Activated CD4-positive, alpha-beta T cell treated with anti-CD3 and anti-CD28 coated beads for 4 hours (primary cell): ENCODE results near the gene ITGB1.
"Not testable (repeated sequence)": the region's sequence is repeated elsewhere in the genome, so short reads cannot be mapped to it uniquely, and the experiment has no call there.

ENCODE experiments used
- DNase-seq, 2 donors: peaks; one replicate each; pipeline ENCODE4 v3.0.0-alpha.2; 2020

The ITGB1 gene

DNA sequence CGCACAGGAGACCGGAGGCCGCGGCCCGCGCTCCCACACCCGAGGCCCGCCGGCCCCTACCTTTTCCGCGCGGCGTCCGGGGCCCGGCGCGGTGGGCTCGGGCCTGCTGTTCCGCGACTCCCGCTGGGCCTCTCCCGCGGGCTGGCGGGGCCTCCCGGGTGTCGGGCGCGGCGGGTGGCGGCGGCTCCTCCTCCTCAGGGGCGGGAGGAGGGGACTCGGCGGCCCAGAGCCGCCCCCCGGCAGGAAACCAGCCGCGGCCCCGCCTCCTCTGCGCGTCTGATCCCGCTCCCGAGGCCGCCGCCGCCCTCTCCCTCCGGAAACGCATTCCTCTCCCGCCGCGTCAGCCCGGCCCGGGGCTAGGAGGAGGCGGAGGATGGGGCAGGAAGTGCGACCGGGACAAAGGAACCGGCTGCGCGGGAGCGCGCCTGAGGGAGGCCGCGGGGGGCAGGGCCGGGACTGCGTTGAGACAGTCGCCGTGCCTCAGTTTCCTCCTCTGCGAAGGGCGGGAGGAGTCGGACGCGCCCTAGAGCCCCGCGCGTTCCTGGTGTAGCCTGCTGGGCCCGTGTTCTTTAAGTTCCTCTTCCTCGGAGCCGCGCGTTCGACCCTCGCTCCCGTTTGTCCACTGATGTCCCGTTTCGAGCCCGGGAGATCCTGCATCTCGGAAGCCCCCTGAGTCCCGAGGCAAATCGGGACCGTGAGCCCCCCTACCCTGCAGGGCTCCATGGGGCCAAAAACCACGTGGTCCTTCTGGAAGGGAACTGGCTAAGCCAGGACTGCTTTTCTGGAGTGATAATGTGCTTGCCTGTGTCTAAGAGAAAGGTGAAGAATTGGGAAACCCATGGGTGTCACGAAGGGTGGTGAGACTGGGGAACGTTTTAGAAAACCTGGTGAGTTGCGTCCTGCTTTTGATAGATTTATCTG, at the start of gene ITGB1:
ITGB1 (minus strand) TSS at position 146 of the 921 bp plus-strand sequence. CDS start 22,672 bp downstream, outside the sequence.
- peak; percentile 78 to 85 for DNase-seq

DNA sequence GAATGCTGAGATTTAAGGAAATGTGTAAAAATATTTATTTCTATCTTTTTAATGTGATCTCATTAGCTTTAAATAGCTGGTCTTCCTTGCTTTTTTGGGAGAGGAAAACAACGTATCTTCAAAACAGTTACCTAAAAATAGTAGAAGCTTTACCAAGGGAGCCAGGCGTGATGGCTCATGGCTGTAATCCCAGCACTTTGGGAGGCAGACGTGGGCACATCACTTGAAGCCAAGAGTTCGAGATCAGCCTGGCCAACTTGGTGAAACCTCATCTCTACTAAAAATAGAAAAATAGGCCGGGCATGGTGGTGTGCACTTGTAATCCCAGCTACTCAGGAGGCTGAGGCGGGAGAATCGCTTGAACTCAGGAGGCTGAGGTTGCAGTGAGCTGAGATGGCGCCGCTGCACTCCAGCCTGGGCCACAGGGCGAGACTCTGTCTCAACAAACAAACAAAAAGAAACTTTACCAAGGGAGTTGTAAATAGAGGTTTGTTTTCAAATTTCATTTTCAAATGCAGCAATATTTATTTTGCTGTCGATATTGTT, 48.4 kb upstream of the ITGB1 start:
- DNase-seq, result no peak

DNA sequence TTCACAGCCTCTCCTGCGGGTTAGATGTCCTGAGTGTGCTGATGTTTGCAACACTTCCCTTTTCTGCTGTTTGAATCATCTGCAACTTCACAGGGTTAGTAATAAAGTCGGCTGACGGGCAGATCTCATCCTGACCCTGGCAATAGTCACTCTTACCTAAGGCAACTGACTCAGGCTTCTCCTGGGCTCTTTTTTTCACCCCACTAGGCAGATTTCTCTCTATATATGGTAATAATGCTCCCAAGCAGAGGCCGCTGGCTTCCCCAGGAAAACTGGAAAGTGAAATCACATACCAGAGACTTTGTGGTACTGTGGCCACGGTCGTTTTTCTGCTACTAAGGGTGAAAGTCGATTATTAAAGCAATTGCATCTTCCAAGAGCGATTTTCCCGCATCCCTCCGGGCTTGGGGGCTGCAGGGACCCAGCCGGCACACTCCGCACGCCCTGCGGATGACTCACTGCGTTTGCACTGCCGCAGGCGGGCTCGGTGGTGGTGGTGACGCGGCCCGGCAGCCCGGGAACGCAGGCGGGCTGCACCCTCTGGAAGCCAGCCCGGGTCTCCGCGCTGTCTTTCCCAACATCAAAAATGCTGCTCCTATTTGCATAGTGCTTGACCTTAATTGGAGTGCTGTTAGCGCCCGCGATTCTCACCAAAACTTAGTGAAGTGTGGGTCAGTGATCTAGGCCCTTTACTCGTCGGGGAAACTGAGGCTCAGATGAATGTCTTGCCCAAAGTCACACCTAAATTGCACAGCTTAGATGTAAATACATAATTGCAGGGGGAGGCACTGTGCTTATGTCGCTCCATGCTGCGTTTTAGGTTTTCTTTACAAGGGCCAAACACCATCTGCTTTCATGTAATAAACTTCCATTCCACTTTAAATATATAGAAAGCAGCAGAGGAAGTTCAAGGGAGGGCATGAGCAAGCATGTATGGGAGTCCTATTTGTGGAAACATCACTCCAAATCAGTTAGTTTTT, 47.6 kb upstream of the ITGB1 start:
- DNase-seq, result peak; percentile 44 to 54

DNA sequence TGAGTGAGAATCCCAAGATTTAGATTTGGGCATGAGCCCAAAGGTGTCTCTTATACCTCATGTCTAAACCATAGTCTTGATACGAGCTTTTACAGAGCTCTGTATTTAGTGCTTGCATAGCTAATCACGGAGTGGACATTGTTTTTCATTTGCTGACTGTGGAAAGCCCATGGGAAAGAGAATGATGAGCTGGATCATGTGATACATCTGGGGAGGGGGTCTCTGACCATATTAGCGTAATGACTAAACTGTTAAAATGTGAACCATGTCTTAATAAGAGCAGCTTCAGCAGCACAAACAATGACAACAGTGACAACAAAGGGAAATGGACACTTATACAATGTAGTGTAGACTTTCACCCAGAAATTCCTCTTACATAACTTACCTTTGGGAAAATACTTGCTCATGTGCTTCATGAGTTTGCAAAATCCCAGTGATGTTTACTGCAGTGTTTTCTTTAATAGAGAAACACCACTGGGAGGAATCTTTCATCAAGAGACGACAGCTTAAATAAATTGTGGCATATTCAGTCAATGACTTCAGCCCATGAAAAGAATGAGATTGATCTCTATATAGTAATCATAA, 44.0 kb upstream of the ITGB1 start:
- DNase-seq, result no peak

DNA sequence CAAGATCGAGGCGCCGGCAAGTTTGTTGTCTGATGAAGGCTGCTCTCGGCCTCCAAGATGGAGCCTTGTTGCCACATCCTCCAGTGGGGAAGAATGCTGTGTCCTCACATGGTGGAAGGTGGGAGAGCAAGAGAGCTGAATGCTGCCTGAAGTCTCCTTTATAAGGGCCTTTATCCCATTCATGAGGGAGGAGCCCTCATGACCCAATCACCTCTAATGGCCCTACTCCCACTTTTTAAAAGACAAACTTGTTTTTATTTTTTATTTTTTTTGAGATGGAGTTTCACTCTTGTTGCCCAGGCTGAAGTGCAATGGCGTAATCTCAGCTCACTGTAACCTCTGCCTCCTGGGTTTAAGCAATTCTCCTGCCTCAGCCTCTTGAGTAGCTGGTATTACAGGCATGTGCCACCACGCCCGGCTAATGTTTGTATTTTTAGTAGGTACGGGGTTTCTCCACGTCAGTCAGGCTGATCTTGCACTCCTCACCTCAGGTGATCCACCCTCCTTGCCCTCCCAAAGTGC, 40.1 kb upstream of the ITGB1 start:
- not testable (repeated sequence) for DNase-seq

DNA sequence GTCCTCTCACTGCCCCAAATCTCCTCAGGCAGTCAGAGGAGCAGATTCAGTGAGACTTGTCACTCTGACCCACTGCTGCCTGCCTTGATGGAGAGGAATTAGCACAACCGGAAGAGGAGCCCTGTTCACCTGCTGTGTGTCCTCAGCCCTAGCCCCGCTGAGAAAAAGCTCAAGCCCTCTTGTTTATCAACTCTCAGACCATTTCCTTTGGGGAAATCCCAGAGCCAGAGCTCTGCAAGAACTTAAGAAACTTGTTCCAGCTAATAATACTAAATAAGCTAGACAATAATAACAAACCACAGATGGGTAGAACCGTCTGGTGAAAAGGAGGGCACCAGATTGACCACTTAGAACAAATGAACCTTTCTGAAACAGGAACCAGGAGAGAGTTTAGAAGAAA, 37.7 kb upstream of the ITGB1 start:
- DNase-seq, result no peak

DNA sequence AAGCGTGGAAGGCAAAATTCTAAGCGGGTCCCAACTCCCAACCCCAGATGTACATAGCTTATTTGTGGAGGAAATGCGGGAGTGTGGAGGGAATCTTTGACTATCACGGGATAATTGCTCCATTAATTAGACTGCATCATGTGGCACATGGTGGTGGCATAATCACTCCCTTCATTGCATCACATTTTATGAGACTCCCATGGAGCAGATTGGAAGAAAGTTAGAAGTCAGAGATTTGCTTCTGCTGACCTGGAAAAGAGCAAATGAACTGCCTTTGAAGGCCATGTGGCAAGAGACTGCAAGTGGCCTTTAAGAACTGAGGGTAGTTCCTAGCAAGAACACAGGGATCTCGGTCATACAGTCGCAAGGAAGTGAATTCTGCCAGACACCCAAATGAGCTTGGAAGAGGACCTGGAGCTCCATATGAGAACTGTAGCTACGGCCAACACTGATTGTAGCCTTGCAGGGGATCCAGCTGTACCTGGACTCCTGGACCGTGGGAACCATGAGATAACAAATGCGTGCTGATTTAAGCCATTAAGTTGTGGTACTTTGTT, 37.1 kb upstream of the ITGB1 start:
- no peak for DNase-seq

DNA sequence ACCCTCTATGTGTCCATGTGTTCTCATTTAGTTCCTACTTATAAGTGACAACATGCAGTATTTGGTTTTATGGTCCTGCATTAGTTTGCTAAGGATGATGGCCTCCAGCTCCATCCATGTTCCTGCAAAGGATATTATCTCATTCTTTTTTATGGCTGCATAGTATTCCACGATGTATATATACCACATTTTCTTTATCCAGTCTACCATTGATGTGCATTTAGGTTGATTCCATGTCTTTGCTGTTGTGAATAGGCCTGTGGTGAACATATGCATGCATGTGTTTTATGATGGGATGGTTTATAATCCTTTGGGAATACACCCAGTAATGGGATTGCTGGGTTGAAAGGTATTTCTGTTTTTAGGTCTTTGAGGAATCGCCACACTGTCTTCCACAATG, 36.6 kb upstream of the ITGB1 start:
- DNase-seq, result not testable (repeated sequence)

DNA sequence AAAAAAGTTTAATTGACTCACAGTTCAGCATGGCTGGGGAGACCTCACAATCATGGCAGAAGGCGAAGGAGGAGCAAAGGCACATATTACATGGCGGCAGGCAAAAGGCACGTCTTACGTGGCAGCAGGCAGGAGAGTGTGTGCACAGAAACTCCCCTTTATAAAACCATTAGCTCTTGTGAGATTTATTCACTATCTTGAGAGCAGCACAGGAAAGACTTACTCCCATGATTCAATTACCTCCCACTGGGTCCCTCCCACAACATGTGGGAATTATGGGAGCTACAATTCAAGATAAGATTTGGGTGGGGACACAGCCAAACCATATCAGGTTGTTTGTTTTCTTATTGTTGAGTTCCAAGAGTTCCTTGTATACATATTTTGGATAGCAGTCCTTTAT, 34.3 kb upstream of the ITGB1 start:
- DNase-seq, result not testable (repeated sequence)

DNA sequence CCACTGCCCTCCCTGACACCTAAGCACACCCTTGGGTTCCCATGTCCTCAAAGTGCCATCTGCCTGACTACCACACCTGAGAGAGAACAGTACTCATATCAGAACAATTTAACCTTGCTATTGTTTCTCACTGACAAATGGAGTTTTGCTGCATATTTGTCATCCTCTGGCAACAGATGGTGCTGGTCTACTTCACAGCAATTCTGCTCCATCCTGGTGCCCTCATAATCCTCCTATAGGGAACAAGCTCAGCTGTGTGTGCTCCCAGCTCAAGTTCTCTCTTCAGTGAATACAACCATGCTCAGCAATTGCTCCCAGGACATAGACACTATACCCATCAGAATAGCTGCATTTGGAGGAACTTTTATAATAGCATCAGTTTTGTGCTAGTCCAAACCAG, 32.8 kb upstream of the ITGB1 start:
- no peak for DNase-seq

DNA sequence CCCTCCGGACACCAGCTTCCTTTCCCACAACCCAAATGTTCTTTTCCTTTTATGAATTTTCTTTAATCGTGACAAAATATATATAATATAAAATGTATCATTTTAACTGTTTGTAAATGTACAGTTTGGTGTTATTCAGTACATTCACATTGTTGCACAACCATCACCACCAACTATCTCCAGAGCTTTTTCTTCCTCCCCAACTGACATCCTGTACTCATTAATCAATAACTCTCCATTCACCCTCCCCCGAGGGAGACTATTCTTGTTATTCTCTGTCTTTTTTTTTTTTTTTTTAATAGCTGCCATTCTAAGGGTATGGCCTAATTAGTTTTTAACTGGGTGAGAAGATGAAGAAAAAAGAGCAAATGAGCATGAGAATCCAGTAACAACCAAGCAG, 30.6 kb upstream of the ITGB1 start:
- no peak for DNase-seq

DNA sequence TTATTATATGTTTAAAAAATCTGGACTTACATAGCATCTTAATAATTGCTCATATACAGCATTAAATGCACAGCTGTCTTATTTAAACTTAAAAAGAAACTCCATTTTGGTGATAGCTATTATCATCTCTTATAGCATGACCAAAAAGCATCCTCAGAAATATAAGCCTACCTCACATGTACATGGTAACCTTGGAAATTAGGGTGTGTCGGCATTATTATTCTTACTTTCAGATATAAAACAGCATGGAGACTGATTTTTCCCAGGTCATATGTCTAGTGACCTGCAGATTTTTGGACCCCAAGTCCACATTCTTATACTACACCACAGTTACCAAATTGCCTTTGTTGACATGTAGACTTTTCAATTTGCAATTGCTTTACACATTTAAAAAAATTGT, 29.1 kb upstream of the ITGB1 start:
- no peak for DNase-seq

DNA sequence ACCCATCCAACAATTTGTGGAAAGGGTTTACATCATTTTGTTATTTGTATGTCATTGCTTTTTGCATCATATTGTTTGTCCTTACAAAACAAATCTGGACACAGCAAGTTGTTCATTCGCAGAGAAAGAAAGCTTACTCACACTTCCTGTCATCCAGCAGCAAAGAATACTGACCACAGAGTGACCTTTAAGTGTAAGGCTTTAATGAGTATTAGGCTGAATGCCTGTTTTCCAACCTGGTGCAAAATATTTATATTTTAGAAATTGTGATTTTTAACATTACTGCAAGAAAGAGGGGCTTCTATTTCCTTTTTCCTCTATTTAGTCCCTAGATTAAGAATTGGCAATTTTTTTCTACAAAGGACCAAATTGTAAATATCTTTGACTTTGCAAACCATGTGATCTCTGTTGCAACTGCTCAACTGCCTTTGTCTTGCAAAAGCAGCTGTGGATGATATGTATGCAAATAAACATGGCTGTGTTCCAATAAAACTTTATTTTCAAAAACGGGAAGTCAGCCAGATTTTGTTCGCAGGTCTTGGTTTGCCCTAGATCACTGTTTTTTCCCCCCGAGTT, 27.8 kb upstream of the ITGB1 start:
- DNase-seq, result no peak

DNA sequence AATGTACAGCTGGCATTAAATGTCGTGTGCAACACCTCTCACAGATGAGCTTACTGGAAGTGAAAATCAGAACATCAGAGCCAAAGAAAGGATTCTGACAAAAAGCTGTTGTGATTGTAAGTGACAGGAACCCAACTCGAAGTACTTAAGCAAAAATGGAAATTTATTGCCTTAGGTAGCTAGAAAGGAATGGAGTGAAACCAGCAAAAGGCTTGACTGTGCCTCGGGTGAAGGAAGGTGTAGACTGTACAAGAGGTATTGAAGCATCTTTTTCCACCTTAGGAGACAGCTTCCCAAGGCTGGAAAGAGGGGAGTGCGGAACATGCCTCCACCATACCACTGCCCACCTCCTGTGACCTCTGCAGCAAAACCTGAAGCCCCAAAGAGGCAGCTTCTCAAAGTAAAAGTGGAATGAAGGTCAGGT, 27.3 kb upstream of the ITGB1 start:
- no peak for DNase-seq

DNA sequence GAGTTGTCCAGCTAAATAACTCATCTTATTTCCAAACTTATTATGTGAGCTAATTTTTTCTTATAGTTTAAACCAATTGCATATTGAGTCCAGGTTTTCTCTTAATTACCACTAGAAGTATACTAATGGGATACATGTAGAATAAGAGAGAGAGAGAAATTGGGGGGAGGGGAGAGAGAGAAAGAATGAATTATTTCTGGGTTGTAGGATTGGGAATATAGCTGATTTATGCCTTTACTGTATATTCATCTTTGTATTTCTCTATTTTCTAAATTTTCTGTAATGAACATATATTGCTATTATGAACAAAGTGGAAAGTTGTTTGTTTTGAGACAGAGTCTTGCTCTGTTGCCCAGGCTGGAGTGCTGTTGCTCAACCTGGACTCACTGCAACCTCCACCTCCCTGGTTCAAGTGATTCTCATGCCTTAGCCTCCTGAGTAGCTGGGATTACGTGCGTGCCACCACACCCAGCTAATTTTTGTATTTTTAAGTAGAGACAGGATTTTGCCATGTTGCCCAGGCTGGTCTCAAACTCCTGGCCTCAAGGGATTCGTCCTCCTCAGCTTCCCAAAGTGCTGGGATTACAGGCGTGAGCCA, 26.1 kb upstream of the ITGB1 start:
- no peak for DNase-seq

DNA sequence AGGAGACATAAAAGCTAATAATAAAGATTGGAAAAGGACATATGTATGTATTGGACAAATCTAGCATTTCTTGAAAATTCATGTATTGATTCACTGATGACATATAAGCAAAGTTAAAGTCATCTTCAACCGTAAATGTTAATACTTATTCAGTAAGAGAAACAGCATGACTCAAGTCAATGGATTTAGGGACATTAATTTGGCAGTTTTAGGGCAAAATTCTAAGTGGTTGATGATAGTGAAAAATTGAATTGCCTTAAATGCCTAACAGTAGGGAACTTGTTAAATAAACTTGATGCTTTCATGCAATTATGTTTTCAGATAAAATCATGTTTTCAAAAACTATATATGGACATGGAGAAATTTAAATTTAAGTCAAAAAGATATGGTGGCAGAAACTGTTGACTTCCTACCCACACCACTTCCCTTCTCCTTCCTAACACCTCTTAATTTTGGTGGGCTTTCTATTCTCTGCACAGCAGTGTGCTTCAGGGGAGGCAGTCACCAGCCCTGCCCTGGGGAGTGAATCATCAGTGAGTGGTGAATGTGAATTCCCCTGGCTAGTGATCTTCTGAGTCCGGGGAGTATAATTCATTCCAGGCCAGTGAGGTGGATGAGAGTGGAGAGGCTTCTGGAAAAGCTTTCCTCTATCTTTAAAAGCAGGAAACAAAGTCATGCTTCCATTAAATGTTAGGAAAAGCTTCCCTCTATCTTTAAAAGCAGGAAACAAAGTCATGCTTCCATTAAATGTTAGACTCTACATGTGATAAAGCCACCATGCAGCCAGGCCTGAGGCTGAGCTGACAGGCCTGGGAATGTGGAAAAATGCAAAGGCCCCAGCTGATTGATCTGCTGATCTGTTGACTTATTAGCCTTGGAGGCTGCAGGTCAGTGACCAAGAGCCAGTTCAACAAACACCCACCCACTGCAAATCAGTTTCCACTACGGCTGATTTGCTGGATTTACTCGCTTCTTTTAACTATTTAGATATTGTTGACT, 25.2 kb upstream of the ITGB1 start:
- no peak for DNase-seq

DNA sequence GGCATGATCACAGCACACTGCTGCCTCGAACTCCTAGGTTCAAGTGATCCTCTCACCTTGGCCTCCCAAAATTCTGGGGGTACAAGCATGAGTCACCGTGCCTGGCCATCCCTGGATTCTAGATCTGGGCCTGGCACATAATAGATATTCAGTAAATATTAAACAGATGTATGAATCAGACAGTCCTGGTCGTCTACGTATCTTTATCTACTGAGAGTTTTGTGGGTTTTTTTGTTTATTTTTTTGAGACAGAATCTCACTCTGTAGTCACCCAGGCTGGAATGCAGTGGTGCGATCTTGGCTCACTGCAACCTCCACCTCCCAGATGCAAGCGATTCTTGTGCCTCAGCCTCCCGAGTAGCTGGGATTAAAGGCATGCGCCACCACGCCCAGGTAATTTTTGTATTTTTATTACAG, 24.3 kb upstream of the ITGB1 start:
- no peak for DNase-seq

DNA sequence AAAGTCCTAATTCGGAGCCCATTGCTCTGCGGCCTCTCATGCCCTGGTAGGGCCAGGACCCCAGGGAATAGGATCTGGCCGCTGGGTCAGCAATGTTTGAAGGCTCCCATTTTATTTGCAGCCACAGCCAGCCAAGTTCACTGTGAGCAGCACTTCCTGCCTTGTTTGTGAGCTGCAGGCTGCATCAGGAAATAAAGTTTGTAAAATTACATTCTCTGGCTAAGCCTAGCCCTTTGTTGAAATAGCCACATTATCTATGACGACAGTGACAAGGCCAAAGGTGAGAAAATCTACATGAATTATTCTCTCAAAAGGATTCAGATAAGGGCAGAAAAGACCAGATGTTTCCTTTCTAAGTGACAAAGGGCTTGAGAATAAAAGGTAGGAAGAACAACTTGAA, 23.7 kb upstream of the ITGB1 start:
- no peak for DNase-seq

DNA sequence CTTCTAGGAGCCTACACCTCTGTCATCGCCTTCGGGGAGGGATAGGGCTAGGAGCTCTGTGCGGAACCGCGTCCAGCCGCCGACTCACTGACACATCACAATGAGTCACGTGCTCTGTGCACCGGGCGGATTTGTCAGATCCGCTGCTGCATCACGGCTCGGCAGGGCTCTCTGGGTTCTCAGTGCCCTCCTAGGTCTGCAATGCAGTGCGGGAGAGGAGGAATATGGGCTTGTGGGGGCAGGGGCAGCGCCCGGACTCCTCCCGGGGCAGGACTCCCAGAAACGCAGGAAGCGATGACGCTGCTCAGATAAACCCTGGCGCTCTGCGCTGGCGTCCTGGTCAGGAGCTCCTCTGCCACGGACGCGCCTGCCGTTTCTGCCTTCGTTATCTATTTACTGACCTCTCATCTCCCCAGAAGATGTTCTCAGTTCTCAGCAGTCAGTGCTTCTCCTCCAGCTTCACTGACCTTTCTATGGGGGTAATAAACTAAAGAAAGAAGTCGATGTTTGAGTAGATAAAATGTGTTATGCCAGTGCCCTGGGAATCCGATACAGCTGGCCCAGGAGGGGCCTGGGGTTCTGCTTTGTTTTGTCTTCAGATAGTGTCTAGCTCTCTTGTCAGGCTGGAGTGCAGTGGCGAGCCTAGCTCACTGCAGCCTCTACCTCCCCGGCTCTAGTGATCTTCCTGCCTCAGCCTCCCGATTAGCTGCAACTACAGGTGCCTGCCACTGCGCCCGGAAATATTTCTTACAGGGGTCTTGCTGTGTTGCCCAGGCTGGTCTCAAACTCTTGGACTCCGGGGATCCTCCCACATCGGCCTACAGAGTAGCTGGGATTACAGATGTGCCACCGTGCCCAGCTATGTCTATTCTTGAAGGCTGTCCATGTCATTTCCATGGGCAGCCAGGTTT, 22.8 kb upstream of the ITGB1 start:
- peak; percentile 83 for DNase-seq
